KOPT-K1 (cell line): ENCODE results near the gene SPATA16.
"Not testable (repeated sequence)": the region's sequence is repeated elsewhere in the genome, so short reads cannot be mapped to it uniquely, and the experiment has no call there.

Experiments used
- H3K27ac ChIP-seq: fragments of 200-600 bp; sonication (generic); 2 replicates; pipeline ENCODE4 v1.5.1; 2016; ENCODE audit warnings: antibody characterized with exemption, mild to moderate bottlenecking, low read depth, low read length; ENCODE audit not compliant: poor library complexity, severe bottlenecking
- H3K36me3 ChIP-seq: fragments of 200-600 bp; sonication (generic); 2 replicates; pipeline ENCODE4 v1.5.1; 2017; ENCODE audit warnings: antibody characterized with exemption, mild to moderate bottlenecking, low read length, moderate library complexity; ENCODE audit not compliant: insufficient read depth
- H3K9me3 ChIP-seq: fragments of 200-600 bp; sonication (generic); 2 replicates; pipeline ENCODE4 v1.5.1; 2017; ENCODE audit warnings: antibody characterized with exemption, low read length, mild to moderate bottlenecking; ENCODE audit not compliant: insufficient read depth, poor library complexity, severe bottlenecking

The SPATA16 gene

GRCh38 chr3:173037840-173038483 lies 103.1 kb downstream of the SPATA16 start:
- no peaks in the 10 kb centered on the region for H3K9me3 ChIP-seq
- no peak overlapping the region for H3K27ac ChIP-seq
- H3K36me3 ChIP-seq, result no peaks in the 10 kb centered on the region

- no peaks in the 10 kb centered on the region for H3K36me3 ChIP-seq
- H3K27ac ChIP-seq, result no peak overlapping the region
- H3K9me3 ChIP-seq, result no peaks in the 10 kb centered on the region
Observed at GRCh38 chr3:173030273-173030672, 110.8 kb downstream of the SPATA16 start.

- Histone ChIP-seq H3K36me3 (no peaks in the 10 kb centered on the region), H3K9me3 (no peaks in the 10 kb centered on the region), H3K27ac (no peak overlapping the region)
Observed at GRCh38 chr3:173028351-173028750, 112.7 kb downstream of the SPATA16 start.

DNA sequence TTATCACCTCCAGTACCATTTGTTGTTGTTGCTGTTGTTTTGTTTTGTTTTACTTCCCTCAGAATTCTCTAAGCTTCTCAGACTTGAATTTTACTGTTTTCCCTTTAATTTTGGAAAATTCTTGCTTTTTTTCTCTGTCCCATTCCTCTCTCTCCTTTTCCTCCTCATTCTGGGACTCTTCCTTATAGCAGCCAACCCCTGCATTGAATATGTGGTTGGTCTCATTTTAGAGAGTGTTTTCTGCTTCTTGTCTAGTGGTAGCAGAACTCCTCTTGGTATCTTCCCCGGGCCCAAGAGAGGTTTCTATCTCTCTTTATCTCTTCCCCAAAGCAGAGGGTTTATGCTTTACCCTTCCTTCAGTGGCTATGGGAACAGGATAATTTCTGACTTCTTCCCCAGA lies 113.6 kb downstream of the SPATA16 start:
- Histone ChIP-seq H3K27ac (no peak overlapping the region), H3K36me3 (no peaks in the 10 kb centered on the region), H3K9me3 (no peaks in the 10 kb centered on the region)

- H3K9me3 ChIP-seq, result no peaks in the 10 kb centered on the region
Observed at GRCh38 chr3:173025941-173026340, 115.1 kb downstream of the SPATA16 start.

DNA sequence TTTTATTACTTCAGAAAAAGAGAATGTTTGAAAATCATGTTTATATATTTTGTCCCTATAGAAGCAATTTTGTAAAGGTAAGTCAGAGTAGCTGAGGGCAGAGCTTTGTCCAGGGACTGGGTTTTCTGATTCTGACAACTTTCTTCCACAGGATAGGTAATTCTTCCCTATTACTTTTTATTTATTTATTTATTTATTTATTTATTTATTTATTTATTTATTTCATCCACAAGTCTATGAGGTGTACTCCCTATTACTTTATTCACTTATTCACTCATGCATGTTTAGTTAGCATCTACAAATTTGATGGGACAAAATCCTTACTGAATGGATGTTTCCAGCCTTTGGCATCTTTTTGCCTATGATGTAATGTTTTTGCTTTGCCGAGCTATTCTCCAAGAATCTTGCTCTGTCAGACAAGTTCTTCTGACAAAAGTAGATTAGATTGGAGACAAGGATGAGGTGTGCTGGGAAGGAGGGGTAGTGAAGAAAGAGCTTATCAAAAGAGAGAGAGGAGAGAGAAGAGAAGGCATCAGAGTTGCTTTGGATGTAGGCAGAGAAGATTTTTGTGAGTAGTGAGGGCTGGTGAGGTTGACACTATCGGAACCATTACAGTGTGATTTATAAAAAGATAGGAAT lies 119.4 kb downstream of the SPATA16 start:
- Histone ChIP-seq H3K27ac (no peak overlapping the region), H3K36me3 (no peaks in the 10 kb centered on the region), H3K9me3 (no peaks in the 10 kb centered on the region)

More at GRCh38 chr3:173025941-173026340, 115.1 kb downstream of the SPATA16 start:
- Histone ChIP-seq H3K36me3 (no peaks in the 10 kb centered on the region), H3K27ac (no peak overlapping the region)

- H3K36me3 ChIP-seq, H3K9me3 ChIP-seq, H3K27ac ChIP-seq: not testable (repeated sequence)
Observed at GRCh38 chr3:173020128-173020527, 120.9 kb downstream of the SPATA16 start.

- no peak overlapping the region for H3K27ac ChIP-seq
- no peaks in the 10 kb centered on the region for H3K9me3 ChIP-seq
- H3K36me3 ChIP-seq, result no peaks in the 10 kb centered on the region
Observed at GRCh38 chr3:173019378-173019777, 121.7 kb downstream of the SPATA16 start.

DNA sequence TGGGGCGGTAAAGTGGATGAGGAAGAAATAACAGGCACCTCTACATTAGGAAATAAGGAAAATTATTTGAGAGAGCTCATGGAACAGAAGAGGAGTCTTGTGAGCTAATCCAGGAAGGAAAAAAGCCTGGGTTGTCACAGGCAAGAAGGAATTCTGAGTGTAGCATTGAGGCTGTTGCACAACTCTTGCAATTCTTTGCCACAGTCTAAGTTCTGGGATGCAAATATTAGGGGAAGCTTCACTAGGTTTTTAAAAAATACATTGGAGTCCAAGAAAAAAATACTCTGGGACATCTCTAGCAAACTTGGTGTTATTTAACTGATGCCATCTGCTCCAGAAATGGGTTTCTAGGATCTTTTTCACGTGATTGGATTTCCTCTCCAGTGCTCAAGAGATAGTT lies 122.3 kb downstream of the SPATA16 start:
- no peak overlapping the region for H3K27ac ChIP-seq
- no peaks in the 10 kb centered on the region for H3K36me3 ChIP-seq
- no peaks in the 10 kb centered on the region for H3K9me3 ChIP-seq

DNA sequence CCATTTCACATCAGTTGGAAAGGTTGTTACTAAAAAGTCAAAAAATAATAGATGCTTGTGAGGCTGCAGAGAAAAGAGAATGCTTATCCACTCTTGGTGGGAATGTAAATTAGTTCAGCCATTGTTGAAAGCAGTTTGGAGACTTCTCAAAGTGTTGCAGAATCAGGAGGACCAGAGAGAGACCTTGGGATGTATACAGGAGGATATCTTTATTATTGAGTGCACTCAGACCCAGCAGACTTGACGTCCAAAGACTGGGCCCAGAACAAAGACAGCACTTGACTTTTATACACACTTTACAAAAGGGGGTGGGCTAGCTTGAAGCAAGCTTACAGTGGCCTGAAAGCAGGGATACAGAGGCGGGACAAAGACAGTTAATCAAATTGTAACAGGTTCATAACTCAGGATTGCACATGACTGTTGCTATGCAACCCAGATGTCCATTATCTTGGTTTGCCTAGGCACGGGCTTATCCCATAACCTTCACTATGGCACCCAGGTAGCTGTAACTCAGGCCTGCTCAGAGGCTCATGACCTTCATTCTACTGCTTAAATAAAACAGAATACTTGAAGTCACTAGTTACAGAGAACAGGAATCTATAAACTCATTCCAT lies 127.7 kb downstream of the SPATA16 start:
- Histone ChIP-seq H3K9me3 (no peaks in the 10 kb centered on the region), H3K27ac (no peak overlapping the region)

GRCh38 chr3:173009410-173009809 lies 131.6 kb downstream of the SPATA16 start:
- no peak overlapping the region for H3K27ac ChIP-seq
- H3K36me3 ChIP-seq, result no peaks in the 10 kb centered on the region
- H3K9me3 ChIP-seq, result no peaks in the 10 kb centered on the region

More for the DNA sequence above, 127.7 kb downstream of the SPATA16 start:
- H3K36me3 ChIP-seq, result no peaks in the 10 kb centered on the region

GRCh38 chr3:173008978-173009377 lies 132.1 kb downstream of the SPATA16 start:
- no peak overlapping the region for H3K27ac ChIP-seq
- no peaks in the 10 kb centered on the region for H3K9me3 ChIP-seq
- no peaks in the 10 kb centered on the region for H3K36me3 ChIP-seq

DNA sequence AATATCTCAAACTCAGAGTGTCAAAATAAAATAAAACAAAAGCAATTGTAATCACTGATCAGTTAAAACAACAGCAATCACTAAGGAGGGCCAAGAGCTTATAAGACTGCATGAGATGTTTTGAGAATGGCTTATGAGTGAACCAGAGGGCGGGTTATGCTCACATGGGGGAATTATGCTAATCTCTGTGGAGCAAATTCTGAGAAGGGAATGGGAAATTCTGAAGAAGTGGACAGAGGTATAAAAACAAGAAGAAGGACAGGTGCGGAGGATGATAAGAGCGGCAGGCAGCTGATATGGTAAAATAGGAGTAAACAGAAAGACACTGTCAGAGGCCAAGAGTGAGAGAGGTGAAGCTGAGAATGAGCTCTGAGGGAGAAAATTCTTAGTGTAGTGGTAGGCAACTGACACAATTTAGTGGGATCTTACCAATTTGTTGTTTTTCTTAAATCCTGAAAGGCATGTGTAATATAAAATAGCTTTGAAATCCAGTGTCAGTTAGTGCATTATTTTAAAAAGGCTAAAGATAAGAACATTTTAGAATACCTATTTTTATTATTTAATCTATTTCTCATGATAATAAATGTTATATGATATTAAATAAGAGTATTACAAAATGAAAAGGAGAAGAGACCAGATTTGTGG lies 133.8 kb downstream of the SPATA16 start:
- Histone ChIP-seq H3K9me3 (no peaks in the 10 kb centered on the region), H3K27ac (no peak overlapping the region), H3K36me3 (no peaks in the 10 kb centered on the region)

DNA sequence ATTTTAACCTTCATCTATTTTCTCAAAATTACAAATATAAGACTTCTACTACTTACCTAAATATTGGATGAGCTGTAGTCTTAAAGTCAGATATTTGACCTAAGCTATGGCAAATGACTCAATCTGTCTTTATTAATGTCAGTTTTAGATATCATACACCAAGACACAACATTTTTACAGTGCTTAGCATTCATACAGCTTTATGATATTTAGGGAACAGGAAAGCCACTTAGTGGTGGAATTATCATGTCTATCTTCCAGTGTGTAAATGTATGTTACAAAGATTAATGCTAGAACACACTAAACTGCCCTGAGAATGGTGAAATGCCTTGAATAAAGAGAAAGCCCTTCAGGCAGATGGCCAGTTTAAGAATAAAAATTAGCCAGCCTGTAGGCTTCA lies 135.0 kb downstream of the SPATA16 start:
- no peaks in the 10 kb centered on the region for H3K36me3 ChIP-seq

DNA sequence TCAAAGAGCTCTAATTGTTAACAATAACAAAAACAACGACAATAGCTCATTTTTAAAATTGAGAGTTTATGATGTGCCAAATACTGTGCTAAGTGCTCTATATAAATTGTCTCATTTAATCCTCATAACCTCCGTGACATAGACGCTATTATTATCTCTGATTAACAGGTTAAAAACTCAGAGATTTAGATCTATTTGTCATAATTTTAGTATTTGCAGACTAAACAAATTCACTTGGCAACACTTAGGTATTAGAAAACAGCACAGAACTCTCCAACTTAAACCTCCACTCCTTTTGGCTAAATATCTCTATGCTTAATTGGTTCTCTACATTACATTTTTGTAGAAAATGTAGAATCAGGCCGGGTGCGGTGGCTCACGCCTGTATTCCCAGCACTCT lies 136.4 kb downstream of the SPATA16 start:
- no peaks in the 10 kb centered on the region for H3K9me3 ChIP-seq
- no peak overlapping the region for H3K27ac ChIP-seq
- H3K36me3 ChIP-seq, result no peaks in the 10 kb centered on the region

More for the DNA sequence above, 135.0 kb downstream of the SPATA16 start:
- no peak overlapping the region for H3K27ac ChIP-seq
- H3K9me3 ChIP-seq, result no peaks in the 10 kb centered on the region
